GM21367 (cell line): ENCODE data around the gene GPR161.
"Not testable (repeated sequence)": the region's sequence is repeated elsewhere in the genome, so short reads cannot be mapped to it uniquely, and the experiment has no call there.

Source experiments
- ATAC-seq: cut with Tn5 transposase; IDR thresholded peaks from one replicate; pipeline ENCODE4 v1.9.1; 2021; ENCODE audit not compliant: unreplicated experiment

Gene GPR161

GRCh38 chr1:168089326-168089978, 47.3 kb downstream of the GPR161 start:
- no peak for ATAC-seq

- no peak for ATAC-seq
Measured at GRCh38 chr1:168088511-168089325, 48.0 kb downstream of the GPR161 start.

- ATAC-seq: no peak
Measured at GRCh38 chr1:168087696-168088095, 49.0 kb downstream of the GPR161 start.

GRCh38 chr1:168086438-168086837, 50.3 kb downstream of the GPR161 start:
- no peak for ATAC-seq

- ATAC-seq: no peak
Measured at GRCh38 chr1:168085401-168085872, 51.3 kb downstream of the GPR161 start.

- no peak for ATAC-seq
Measured at GRCh38 chr1:168084396-168085231, 52.1 kb downstream of the GPR161 start.

- no peak for ATAC-seq
Measured at GRCh38 chr1:168083456-168084325, 53.0 kb downstream of the GPR161 start.

GRCh38 chr1:168082008-168082876, 54.5 kb downstream of the GPR161 start:
- peak; percentile 79 for ATAC-seq

- no peak for ATAC-seq
Measured at GRCh38 chr1:168081373-168082007, 55.2 kb downstream of the GPR161 start.

GRCh38 chr1:168079761-168080160, 57.0 kb downstream of the GPR161 start:
- no peak for ATAC-seq

- no peak for ATAC-seq
Measured at GRCh38 chr1:168069384-168069783, 67.3 kb downstream of the GPR161 start.

- ATAC-seq: no peak
Measured at GRCh38 chr1:168065506-168065905, 71.2 kb downstream of the GPR161 start.

- ATAC-seq: no peak
Measured at GRCh38 chr1:168064216-168064615, 72.5 kb downstream of the GPR161 start.

- ATAC-seq: no peak
Measured at GRCh38 chr1:168057921-168058320, 78.8 kb downstream of the GPR161 start.

- no peak for ATAC-seq
Measured at GRCh38 chr1:168057355-168057754, 79.4 kb downstream of the GPR161 start.

- ATAC-seq: not testable (repeated sequence)
Measured at GRCh38 chr1:168056152-168056551, 80.6 kb downstream of the GPR161 start.

GRCh38 chr1:168054117-168054516, 82.6 kb downstream of the GPR161 start:
- no peak for ATAC-seq

- ATAC-seq: no peak
Measured at GRCh38 chr1:168053681-168054080, 83.0 kb downstream of the GPR161 start.

GRCh38 chr1:168050880-168051279, 85.8 kb downstream of the GPR161 start:
- ATAC-seq: no peak
